Suprapubic skin (tissue), 4 donors: ENCODE measurements around the gene KLHDC8A.

Experiments
- CTCF ChIP-seq, 2 donors: fragments of 200-600 bp in 1 of 2; fragments of 450-650 bp in 1 of 2; sonication (generic) in 1 of 2; IDR thresholded peaks; one replicate each; pipeline ENCODE4 v1.5.1; 2016 to 2019; ENCODE audit warnings: antibody characterized with exemption in 2 of 2, mild to moderate bottlenecking in 1 of 2, moderate library complexity in 1 of 2
- EP300 ChIP-seq: sonication (generic); formaldehyde crosslinking; IDR thresholded peaks from one replicate; pipeline ENCODE4 v1.6.1; 2017; ENCODE audit warnings: antibody characterized with exemption
- POLR2A ChIP-seq, 2 donors: fragments of 450-650 bp; IDR thresholded peaks; one replicate each; pipeline ENCODE4 v1.6.1; 2017; ENCODE audit warnings: antibody characterized with exemption in 2 of 2, mild to moderate bottlenecking in 2 of 2, moderate library complexity in 2 of 2
- POLR2AphosphoS5 ChIP-seq, 3 donors: sonication (generic); formaldehyde crosslinking; IDR thresholded peaks; one replicate each; pipeline ENCODE4 v1.6.1; 2017; ENCODE audit warnings: antibody characterized with exemption in 3 of 3

DNA sequence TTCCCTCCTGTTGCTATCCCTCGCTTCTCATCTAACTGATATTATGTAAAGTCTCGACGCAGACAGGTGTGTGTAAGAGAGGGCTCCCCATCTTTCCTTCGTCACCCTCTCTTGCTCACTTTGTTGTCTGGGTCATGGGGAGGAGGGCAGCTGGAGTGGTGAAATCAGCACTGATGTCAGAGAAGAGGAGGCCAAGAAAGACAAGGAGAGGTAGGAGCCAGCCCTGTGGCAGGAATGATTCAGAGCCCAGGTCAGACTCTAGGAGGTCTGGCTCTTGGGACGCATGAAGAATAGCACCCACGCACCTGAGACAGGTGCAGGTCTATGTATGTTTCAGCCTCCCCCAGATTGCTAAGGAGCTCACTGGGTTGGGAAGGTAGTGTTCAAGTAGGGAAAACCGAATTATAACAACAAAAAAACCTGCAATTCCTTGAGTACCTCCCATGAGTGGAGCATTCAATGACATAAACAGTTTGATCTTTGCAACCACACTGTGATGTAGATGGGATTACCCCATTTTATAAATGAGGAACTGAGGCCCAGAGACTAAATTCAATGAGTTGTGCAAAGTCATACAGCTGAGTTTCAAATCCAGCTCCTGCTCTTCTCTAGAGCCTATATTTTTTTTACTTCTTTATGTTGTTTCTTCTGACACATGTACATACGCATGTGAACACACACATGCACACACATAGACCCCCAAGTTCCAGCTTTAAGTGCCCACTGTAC lies 45.6 kb downstream of the KLHDC8A start:
- TF ChIP-seq CTCF (IDR thresholded peaks at IDR 0.05): no peak
- no peak for TF ChIP-seq POLR2A (IDR thresholded peaks at IDR 0.05)
- TF ChIP-seq EP300: no peak
- no peak for TF ChIP-seq POLR2AphosphoS5 (IDR thresholded peaks at IDR 0.05)
